ENCODE measurements around the gene GNG7.
"Not testable (repeated sequence)": the region's sequence is repeated elsewhere in the genome, so short reads cannot be mapped to it uniquely, and the experiment has no call there.

The GNG7 gene

GRCh38 chr19:2500156-2500555 lies 202.3 kb downstream of the GNG7 start:
- DNase-seq: no peak

GRCh38 chr19:2497186-2497585 lies 205.3 kb downstream of the GNG7 start:
- no peak for DNase-seq

GRCh38 chr19:2495651-2496316 lies 206.7 kb downstream of the GNG7 start:
- no peak for DNase-seq

GRCh38 chr19:2495130-2495641 lies 207.3 kb downstream of the GNG7 start:
- DNase-seq: peak; percentile 60

- peak; percentile 69 for DNase-seq
These were observed 207.9 kb downstream of the GNG7 start for GRCh38 chr19:2494447-2495129.

GRCh38 chr19:2494084-2494446 lies 208.4 kb downstream of the GNG7 start:
- DNase-seq: no peak

GRCh38 chr19:2493448-2493847 lies 209.0 kb downstream of the GNG7 start:
- not testable (repeated sequence) for DNase-seq

- no peak for DNase-seq
These were observed 209.6 kb downstream of the GNG7 start for GRCh38 chr19:2492870-2493269.

- DNase-seq: no peak
These were observed 211.2 kb downstream of the GNG7 start for GRCh38 chr19:2491130-2491801.

- no peak for DNase-seq
These were observed 211.8 kb downstream of the GNG7 start for GRCh38 chr19:2490659-2491058.

GRCh38 chr19:2488942-2489731 lies 213.4 kb downstream of the GNG7 start:
- peak; percentile 63 for DNase-seq

GRCh38 chr19:2488405-2488941 lies 214.0 kb downstream of the GNG7 start:
- DNase-seq: no peak

- DNase-seq: no peak
These were observed 214.7 kb downstream of the GNG7 start for GRCh38 chr19:2487842-2488241.

GRCh38 chr19:2487090-2487489 lies 215.4 kb downstream of the GNG7 start:
- no peak for DNase-seq

- no peak for DNase-seq
These were observed 217.1 kb downstream of the GNG7 start for GRCh38 chr19:2485428-2485827.

- DNase-seq: no peak
These were observed 218.1 kb downstream of the GNG7 start for GRCh38 chr19:2484178-2484937.

- DNase-seq: no peak
These were observed 218.9 kb downstream of the GNG7 start for GRCh38 chr19:2483484-2484151.

- DNase-seq: no peak
These were observed 219.4 kb downstream of the GNG7 start for GRCh38 chr19:2483084-2483483.

- no peak for DNase-seq
These were observed 220.0 kb downstream of the GNG7 start for GRCh38 chr19:2482354-2483038.

GRCh38 chr19:2481466-2481865 lies 221.0 kb downstream of the GNG7 start:
- DNase-seq: no peak

All from hematopoietic multipotent progenitor cell treated with erythropoietin and hydrocortisone succinate and interleukin-3 and kit ligand, for 6 days (in vitro differentiated cells).